HL-60 (cell line): ENCODE measurements around the gene RNF175.

Experiments used
- POLR2AphosphoS5 ChIP-seq: IDR thresholded peaks from 2 replicates; pipeline ENCODE4 v1.6.1; 2012; ENCODE audit warnings: low read depth
- SPI1 ChIP-seq: IDR thresholded peaks from 2 replicates; pipeline ENCODE4 v1.6.1; 2012; ENCODE audit warnings: low read depth, mild to moderate bottlenecking, borderline replicate concordance
- TF ChIP-seq, protein P1 (sequence below): IDR thresholded peaks from one replicate; pipeline ENCODE4 v1.5.1; 2011; ENCODE audit warnings: low read length, control low read depth, inconsistent platforms; ENCODE audit not compliant: insufficient read depth

DNA sequence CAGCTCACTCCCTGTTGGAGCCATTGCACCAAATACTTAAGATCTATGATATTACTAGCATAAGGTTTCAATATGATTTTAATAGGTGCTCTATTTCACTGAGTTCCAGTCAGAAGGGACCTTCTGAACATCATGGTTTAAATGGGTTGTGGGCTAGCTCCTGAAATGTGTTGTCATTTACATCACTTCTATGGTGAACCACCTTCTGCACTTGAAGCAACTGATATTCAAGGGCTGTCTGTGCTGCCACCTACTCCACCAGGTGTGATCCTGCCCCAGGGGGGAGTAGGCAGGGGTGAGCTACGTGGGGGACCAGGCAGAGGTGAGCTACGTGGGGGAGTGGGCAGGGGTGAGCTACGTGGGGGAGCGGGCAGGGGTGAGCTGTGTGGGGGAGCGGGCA is 35.2 kb downstream of the RNF175 start:
- TF ChIP-seq, protein P1, sequence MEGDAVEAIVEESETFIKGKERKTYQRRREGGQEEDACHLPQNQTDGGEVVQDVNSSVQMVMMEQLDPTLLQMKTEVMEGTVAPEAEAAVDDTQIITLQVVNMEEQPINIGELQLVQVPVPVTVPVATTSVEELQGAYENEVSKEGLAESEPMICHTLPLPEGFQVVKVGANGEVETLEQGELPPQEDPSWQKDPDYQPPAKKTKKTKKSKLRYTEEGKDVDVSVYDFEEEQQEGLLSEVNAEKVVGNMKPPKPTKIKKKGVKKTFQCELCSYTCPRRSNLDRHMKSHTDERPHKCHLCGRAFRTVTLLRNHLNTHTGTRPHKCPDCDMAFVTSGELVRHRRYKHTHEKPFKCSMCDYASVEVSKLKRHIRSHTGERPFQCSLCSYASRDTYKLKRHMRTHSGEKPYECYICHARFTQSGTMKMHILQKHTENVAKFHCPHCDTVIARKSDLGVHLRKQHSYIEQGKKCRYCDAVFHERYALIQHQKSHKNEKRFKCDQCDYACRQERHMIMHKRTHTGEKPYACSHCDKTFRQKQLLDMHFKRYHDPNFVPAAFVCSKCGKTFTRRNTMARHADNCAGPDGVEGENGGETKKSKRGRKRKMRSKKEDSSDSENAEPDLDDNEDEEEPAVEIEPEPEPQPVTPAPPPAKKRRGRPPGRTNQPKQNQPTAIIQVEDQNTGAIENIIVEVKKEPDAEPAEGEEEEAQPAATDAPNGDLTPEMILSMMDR = no peak
- TF ChIP-seq POLR2AphosphoS5 (no peak), SPI1 (no peak)
